HEK293 (cell line): ENCODE data around the gene ACSF2.
A peak's percentile ranks its signal among the peaks of the same experiment; 100 is the strongest.

Source experiments
- ATF2 ChIP-seq: fragments of 450-650 bp; formaldehyde crosslinking; IDR thresholded peaks from 2 replicates; pipeline ENCODE4 v1.5.1; 2016; ENCODE audit warnings: missing biosample characterization, missing genetic modification characterization, low read depth
- BCL11B ChIP-seq: fragments of 450-650 bp; formaldehyde crosslinking; IDR thresholded peaks from 2 replicates; pipeline ENCODE4 v1.5.1; 2016; ENCODE audit warnings: low read depth, missing biosample characterization, missing genetic modification characterization
- ELK4 ChIP-seq: IDR thresholded peaks from 2 replicates; pipeline ENCODE4 v1.6.1; 2011; ENCODE audit warnings: mild to moderate bottlenecking, low read depth, low read length, borderline replicate concordance
- IKZF3 ChIP-seq: fragments of 450-650 bp; IDR thresholded peaks from 2 replicates; pipeline ENCODE4 v1.5.0; 2018; ENCODE audit warnings: missing biosample characterization, mild to moderate bottlenecking, missing genetic modification characterization, moderate library complexity
- KLF1 ChIP-seq: fragments of 450-650 bp; formaldehyde crosslinking; IDR thresholded peaks from 2 replicates; pipeline ENCODE4 v1.5.1; 2016; ENCODE audit warnings: missing biosample characterization, missing genetic modification characterization
- OVOL3 ChIP-seq: fragments of 450-650 bp; formaldehyde crosslinking; IDR thresholded peaks from 2 replicates; pipeline ENCODE4 v1.5.1; 2016; ENCODE audit warnings: missing biosample characterization, missing genetic modification characterization
- SALL2 ChIP-seq: fragments of 450-650 bp; formaldehyde crosslinking; IDR thresholded peaks from 2 replicates; pipeline ENCODE4 v1.5.0; 2017; ENCODE audit warnings: missing biosample characterization, mild to moderate bottlenecking, missing genetic modification characterization, borderline replicate concordance
- YY2 ChIP-seq: fragments of 450-650 bp; formaldehyde crosslinking; IDR thresholded peaks from 2 replicates; pipeline ENCODE4 v1.5.1; 2016; ENCODE audit warnings: missing biosample characterization, missing genetic modification characterization
- ZBTB11 ChIP-seq: fragments of 450-650 bp; formaldehyde crosslinking; conservative IDR thresholded peaks from 2 replicates; pipeline ENCODE4 v1.5.1; 2016; ENCODE audit warnings: low read depth, missing biosample characterization, missing genetic modification characterization
- ZNF10 ChIP-seq: fragments of 450-650 bp; formaldehyde crosslinking; IDR thresholded peaks from 2 replicates; pipeline ENCODE4 v1.5.1; 2017; ENCODE audit warnings: missing biosample characterization, missing genetic modification characterization
- ZNF18 ChIP-seq: fragments of 450-650 bp; formaldehyde crosslinking; IDR thresholded peaks from 2 replicates; pipeline ENCODE4 v1.5.1; 2016; ENCODE audit warnings: missing biosample characterization, missing genetic modification characterization
- ZNF404 ChIP-seq: fragments of 450-650 bp; formaldehyde crosslinking; IDR thresholded peaks from 2 replicates; pipeline ENCODE4 v1.5.1; 2017; ENCODE audit warnings: missing biosample characterization, missing genetic modification characterization
- ZNF48 ChIP-seq: fragments of 450-650 bp; formaldehyde crosslinking; IDR thresholded peaks from 2 replicates; pipeline ENCODE4 v1.5.1; 2016; ENCODE audit warnings: missing biosample characterization, missing genetic modification characterization
- ZNF561 ChIP-seq: fragments of 450-650 bp; IDR thresholded peaks from 2 replicates; pipeline ENCODE4 v1.5.1; 2018; ENCODE audit warnings: missing biosample characterization, missing genetic modification characterization, borderline replicate concordance
- ZNF629 ChIP-seq: fragments of 450-650 bp; formaldehyde crosslinking; IDR thresholded peaks from 2 replicates; pipeline ENCODE4 v1.5.1; 2017; ENCODE audit warnings: missing biosample characterization, missing genetic modification characterization
- ZNF701 ChIP-seq: fragments of 450-650 bp; formaldehyde crosslinking; IDR thresholded peaks from 2 replicates; pipeline ENCODE4 v1.5.1; 2016; ENCODE audit warnings: missing biosample characterization, missing genetic modification characterization
- ZNF747 ChIP-seq: fragments of 450-650 bp; formaldehyde crosslinking; IDR thresholded peaks from 2 replicates; pipeline ENCODE4 v1.5.1; 2016; ENCODE audit warnings: missing biosample characterization, missing genetic modification characterization
- TF ChIP-seq, protein P1 (sequence below): fragments of 450-650 bp; formaldehyde crosslinking; IDR thresholded peaks from 2 replicates; pipeline ENCODE4 v1.5.1; 2016; ENCODE audit warnings: missing biosample characterization, missing genetic modification characterization
- TF ChIP-seq, protein P2 (sequence below): fragments of 450-650 bp; formaldehyde crosslinking; IDR thresholded peaks from 2 replicates; pipeline ENCODE4 v1.5.1; 2016; ENCODE audit warnings: missing biosample characterization, missing genetic modification characterization
- TF ChIP-seq, protein P3 (sequence below): fragments of 450-650 bp; formaldehyde crosslinking; IDR thresholded peaks from 2 replicates; pipeline ENCODE4 v1.5.1; 2016; ENCODE audit warnings: missing biosample characterization, missing genetic modification characterization
- TF ChIP-seq, protein P4 (sequence below): fragments of 450-650 bp; formaldehyde crosslinking; IDR thresholded peaks from 2 replicates; pipeline ENCODE4 v1.5.1; 2016; ENCODE audit warnings: missing biosample characterization, missing genetic modification characterization

ACSF2 gene

GRCh38 chr17:50397111-50397918 is 28.7 kb upstream of the ACSF2 start, which contains the start of gene LRRC59 (continued):
- TF ChIP-seq IKZF3 (tag by site-specific recombination) (no peak), ZBTB11 (tag by site-specific recombination) (peak; percentile 85), ZNF747 (tag by site-specific recombination) (no peak), SALL2 (tag by site-specific recombination) (peak; percentile 92), ZNF561 (tag by site-specific recombination) (peak; percentile 50; the same call in 1 of the 2 replicates), ZNF701 (tag by site-specific recombination) (no peak), ZNF10 (tag by site-specific recombination) (no peak), ATF2 (tag by site-specific recombination) (peak; percentile 91), BCL11B (tag by site-specific recombination) (peak; percentile 88; the same call in 1 of the 2 replicates), OVOL3 (no peak; the same call in 1 of the 2 replicates), ZNF18 (tag by site-specific recombination) (peak; percentile 71), ZNF629 (tag by site-specific recombination) (peak; percentile 91), ZNF404 (no peak), KLF1 (tag by site-specific recombination) (peak; percentile 71), YY2 (tag by site-specific recombination) (peak; percentile 88), ELK4 (no peak), ZNF48 (tag by site-specific recombination) (no peak)
- TF ChIP-seq, protein P1, sequence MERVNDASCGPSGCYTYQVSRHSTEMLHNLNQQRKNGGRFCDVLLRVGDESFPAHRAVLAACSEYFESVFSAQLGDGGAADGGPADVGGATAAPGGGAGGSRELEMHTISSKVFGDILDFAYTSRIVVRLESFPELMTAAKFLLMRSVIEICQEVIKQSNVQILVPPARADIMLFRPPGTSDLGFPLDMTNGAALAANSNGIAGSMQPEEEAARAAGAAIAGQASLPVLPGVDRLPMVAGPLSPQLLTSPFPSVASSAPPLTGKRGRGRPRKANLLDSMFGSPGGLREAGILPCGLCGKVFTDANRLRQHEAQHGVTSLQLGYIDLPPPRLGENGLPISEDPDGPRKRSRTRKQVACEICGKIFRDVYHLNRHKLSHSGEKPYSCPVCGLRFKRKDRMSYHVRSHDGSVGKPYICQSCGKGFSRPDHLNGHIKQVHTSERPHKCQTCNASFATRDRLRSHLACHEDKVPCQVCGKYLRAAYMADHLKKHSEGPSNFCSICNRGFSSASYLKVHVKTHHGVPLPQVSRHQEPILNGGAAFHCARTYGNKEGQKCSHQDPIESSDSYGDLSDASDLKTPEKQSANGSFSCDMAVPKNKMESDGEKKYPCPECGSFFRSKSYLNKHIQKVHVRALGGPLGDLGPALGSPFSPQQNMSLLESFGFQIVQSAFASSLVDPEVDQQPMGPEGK: peak; percentile 66
- TF ChIP-seq, protein P2, sequence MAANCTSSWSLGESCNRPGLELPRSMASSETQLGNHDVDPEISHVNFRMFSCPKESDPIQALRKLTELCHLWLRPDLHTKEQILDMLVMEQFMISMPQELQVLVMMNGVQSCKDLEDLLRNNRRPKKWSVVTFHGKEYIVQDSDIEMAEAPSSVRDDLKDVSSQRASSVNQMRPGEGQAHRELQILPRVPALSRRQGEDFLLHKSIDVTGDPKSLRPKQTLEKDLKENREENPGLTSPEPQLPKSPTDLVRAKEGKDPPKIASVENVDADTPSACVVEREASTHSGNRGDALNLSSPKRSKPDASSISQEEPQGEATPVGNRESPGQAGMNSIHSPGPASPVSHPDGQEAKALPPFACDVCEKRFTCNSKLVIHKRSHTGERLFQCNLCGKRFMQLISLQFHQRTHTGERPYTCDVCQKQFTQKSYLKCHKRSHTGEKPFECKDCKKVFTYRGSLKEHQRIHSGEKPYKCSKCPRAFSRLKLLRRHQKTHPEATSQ (tag by site-specific recombination): peak; percentile 96
- TF ChIP-seq, protein P3, sequence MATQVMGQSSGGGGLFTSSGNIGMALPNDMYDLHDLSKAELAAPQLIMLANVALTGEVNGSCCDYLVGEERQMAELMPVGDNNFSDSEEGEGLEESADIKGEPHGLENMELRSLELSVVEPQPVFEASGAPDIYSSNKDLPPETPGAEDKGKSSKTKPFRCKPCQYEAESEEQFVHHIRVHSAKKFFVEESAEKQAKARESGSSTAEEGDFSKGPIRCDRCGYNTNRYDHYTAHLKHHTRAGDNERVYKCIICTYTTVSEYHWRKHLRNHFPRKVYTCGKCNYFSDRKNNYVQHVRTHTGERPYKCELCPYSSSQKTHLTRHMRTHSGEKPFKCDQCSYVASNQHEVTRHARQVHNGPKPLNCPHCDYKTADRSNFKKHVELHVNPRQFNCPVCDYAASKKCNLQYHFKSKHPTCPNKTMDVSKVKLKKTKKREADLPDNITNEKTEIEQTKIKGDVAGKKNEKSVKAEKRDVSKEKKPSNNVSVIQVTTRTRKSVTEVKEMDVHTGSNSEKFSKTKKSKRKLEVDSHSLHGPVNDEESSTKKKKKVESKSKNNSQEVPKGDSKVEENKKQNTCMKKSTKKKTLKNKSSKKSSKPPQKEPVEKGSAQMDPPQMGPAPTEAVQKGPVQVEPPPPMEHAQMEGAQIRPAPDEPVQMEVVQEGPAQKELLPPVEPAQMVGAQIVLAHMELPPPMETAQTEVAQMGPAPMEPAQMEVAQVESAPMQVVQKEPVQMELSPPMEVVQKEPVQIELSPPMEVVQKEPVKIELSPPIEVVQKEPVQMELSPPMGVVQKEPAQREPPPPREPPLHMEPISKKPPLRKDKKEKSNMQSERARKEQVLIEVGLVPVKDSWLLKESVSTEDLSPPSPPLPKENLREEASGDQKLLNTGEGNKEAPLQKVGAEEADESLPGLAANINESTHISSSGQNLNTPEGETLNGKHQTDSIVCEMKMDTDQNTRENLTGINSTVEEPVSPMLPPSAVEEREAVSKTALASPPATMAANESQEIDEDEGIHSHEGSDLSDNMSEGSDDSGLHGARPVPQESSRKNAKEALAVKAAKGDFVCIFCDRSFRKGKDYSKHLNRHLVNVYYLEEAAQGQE (tag by site-specific recombination): peak; percentile 52; the same call in 1 of the 2 replicates
- TF ChIP-seq, protein P4, sequence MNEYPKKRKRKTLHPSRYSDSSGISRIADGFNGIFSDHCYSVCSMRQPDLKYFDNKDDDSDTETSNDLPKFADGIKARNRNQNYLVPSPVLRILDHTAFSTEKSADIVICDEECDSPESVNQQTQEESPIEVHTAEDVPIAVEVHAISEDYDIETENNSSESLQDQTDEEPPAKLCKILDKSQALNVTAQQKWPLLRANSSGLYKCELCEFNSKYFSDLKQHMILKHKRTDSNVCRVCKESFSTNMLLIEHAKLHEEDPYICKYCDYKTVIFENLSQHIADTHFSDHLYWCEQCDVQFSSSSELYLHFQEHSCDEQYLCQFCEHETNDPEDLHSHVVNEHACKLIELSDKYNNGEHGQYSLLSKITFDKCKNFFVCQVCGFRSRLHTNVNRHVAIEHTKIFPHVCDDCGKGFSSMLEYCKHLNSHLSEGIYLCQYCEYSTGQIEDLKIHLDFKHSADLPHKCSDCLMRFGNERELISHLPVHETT (tag by site-specific recombination): peak; percentile 95
